ENCODE measurements around the gene ANKRD33B. TPM values are rescaled to one million over a fixed set of nuclear protein-coding genes. Genes with fewer than 3 reads are reported as not detected.

ANKRD33B gene
- total RNA-seq, 1 experiment from 2014 or later = 10.9 TPM

DNA sequence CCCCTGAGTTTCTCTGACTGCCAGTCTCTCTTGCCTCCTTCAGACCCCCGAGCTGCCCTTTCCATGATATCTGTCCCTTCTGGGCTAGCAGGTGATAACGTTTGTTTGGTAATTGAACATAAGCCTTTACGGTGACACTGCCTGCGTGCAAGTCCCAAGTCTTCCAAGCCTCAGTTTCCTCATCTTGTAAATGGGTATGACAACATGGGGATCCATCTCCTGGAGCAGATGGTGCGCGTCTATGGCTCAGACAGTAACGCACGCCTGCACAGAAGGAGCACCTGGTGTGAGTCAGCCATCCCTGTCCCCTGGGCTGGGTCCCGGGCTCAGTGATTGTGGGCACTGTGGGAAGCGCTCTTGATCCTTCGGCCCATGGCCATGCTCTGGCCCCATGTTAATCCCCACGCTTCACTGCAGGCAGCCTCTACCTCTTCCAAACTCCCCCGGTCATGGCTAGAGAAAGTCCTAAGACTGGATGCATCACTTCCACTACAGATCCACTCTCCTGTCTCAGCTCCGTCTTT, 111.4 kb downstream of the ANKRD33B start:
- no peaks in the 10 kb centered on the region for H3K79me2 ChIP-seq (ENCODE audit: insufficient read depth, low read length)
- H3K4me2 ChIP-seq (ENCODE audit: low read length) = no peak overlapping the region
- no peak overlapping the region for H2AFZ ChIP-seq (ENCODE audit: low read depth, low read length, poor library complexity, severe bottlenecking)
- H3K9ac ChIP-seq (ENCODE audit: low read length) = no peak overlapping the region
- H3K27ac ChIP-seq (ENCODE audit: low read depth, low read length) = no peak overlapping the region
- H3K36me3 ChIP-seq (ENCODE audit: control insufficient read depth in 1 of 2, insufficient read depth in 2 of 2, low read length in 2 of 2) = peaks cover 0 to 3% of the 10 kb centered on the region in 2 experiments; a peak in 2 of 4 replicates
- ChIA-PET RAD21 (ENCODE audit: low non-redundant PET in 1 of 2, low total read pairs in 2 of 2, uncharacterized antibody in 2 of 2, unreplicated experiment in 2 of 2) (no interaction called here), POLR2A (no interaction called here), CTCF (no interaction called here)
- H3K9me3 ChIP-seq (ENCODE audit: control insufficient read depth in 1 of 2, insufficient read depth in 1 of 2, low read depth in 1 of 2, low read length in 2 of 2) = no peaks in the 10 kb centered on the region
- H3K4me3 ChIP-seq (replicated peaks in 1 of 2; ENCODE audit: low read depth in 1 of 2, low read length in 2 of 2) = no peak overlapping the region
- no peak for DNase-seq (ENCODE audit: low read depth, low spot score)
- no TSS peak for BruUV-seq (replicated peaks)
- ATAC-seq = no peak
- no peaks in the 10 kb centered on the region for H3K9me2 ChIP-seq (ENCODE audit: insufficient read depth)
- TF ChIP-seq EZH2 (IDR thresholded peaks at IDR 0.05) = no peak
- no peaks in the 10 kb centered on the region for H4K20me1 ChIP-seq (ENCODE audit: insufficient read depth)
- H3K27me3 ChIP-seq (ENCODE audit: insufficient read depth, low read length) = no peaks in the 10 kb centered on the region
- intact Hi-C loops (cut with micrococcal nuclease) = no loop called here
- H3K4me1 ChIP-seq (ENCODE audit: control insufficient read depth in 1 of 2, insufficient read depth in 2 of 2, low read length in 2 of 2) = no peaks in the 10 kb centered on the region

DNA sequence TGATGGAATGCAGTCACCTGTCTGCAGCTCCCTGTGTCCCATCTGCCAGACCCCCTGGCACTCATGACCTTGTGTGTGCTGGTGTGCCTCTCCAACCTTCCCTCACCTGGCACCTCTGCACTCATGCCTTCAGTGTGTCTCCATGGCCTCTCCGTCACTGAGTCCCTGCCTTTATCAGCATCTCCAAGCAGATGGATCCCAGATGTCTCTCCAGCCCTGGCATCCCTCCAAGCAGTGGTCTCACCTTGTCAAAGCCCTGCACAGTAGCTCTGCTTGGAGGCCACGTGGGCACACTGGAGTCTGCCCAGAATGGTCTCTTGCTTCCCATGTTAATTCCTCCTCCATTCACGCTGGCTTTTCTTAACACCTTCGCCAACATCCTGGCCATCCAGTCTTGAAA, 112.4 kb downstream of the ANKRD33B start:
- no peak overlapping the region for H3K4me2 ChIP-seq (ENCODE audit: low read length)
- H3K9me3 ChIP-seq (ENCODE audit: control insufficient read depth in 1 of 2, insufficient read depth in 1 of 2, low read depth in 1 of 2, low read length in 2 of 2) = no peaks in the 10 kb centered on the region
- no peaks in the 10 kb centered on the region for H3K79me2 ChIP-seq (ENCODE audit: insufficient read depth, low read length)
- ChIA-PET POLR2A (no interaction called here), CTCF (no interaction called here), RAD21 (ENCODE audit: low non-redundant PET in 1 of 2, low total read pairs in 2 of 2, uncharacterized antibody in 2 of 2, unreplicated experiment in 2 of 2) (no interaction called here)
- H3K27ac ChIP-seq (ENCODE audit: low read depth, low read length) = no peak overlapping the region
- peaks cover 0 to 3% of the 10 kb centered on the region in 2 experiments; a peak in 2 of 4 replicates for H3K36me3 ChIP-seq (ENCODE audit: control insufficient read depth in 1 of 2, insufficient read depth in 2 of 2, low read length in 2 of 2)
- no peaks in the 10 kb centered on the region for H3K9me2 ChIP-seq (ENCODE audit: insufficient read depth)
- H4K20me1 ChIP-seq (ENCODE audit: insufficient read depth) = no peaks in the 10 kb centered on the region
- no peak overlapping the region for H2AFZ ChIP-seq (ENCODE audit: low read depth, low read length, poor library complexity, severe bottlenecking)
- intact Hi-C loops (cut with micrococcal nuclease) = no loop called here
- ATAC-seq (no peak), DNase-seq (ENCODE audit: low read depth, low spot score) (no peak)
- H3K4me1 ChIP-seq (ENCODE audit: control insufficient read depth in 1 of 2, insufficient read depth in 2 of 2, low read length in 2 of 2) = no peaks in the 10 kb centered on the region
- H3K9ac ChIP-seq (ENCODE audit: low read length) = no peak overlapping the region
- TF ChIP-seq ZFX (IDR thresholded peaks at IDR 0.05) = no peak
- no peak for TF ChIP-seq ZNF274 (IDR thresholded peaks at IDR 0.05; ENCODE audit: low read depth, low read length)
- TF ChIP-seq, protein P1, sequence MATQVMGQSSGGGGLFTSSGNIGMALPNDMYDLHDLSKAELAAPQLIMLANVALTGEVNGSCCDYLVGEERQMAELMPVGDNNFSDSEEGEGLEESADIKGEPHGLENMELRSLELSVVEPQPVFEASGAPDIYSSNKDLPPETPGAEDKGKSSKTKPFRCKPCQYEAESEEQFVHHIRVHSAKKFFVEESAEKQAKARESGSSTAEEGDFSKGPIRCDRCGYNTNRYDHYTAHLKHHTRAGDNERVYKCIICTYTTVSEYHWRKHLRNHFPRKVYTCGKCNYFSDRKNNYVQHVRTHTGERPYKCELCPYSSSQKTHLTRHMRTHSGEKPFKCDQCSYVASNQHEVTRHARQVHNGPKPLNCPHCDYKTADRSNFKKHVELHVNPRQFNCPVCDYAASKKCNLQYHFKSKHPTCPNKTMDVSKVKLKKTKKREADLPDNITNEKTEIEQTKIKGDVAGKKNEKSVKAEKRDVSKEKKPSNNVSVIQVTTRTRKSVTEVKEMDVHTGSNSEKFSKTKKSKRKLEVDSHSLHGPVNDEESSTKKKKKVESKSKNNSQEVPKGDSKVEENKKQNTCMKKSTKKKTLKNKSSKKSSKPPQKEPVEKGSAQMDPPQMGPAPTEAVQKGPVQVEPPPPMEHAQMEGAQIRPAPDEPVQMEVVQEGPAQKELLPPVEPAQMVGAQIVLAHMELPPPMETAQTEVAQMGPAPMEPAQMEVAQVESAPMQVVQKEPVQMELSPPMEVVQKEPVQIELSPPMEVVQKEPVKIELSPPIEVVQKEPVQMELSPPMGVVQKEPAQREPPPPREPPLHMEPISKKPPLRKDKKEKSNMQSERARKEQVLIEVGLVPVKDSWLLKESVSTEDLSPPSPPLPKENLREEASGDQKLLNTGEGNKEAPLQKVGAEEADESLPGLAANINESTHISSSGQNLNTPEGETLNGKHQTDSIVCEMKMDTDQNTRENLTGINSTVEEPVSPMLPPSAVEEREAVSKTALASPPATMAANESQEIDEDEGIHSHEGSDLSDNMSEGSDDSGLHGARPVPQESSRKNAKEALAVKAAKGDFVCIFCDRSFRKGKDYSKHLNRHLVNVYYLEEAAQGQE (IDR thresholded peaks at IDR 0.05; ENCODE audit: low read depth) = no peak
- no peak for TF ChIP-seq TCF7L2 (IDR thresholded peaks at IDR 0.05; ENCODE audit: borderline replicate concordance, extremely low read depth, insufficient read depth, insufficient read length)
- TF ChIP-seq, protein P2, sequence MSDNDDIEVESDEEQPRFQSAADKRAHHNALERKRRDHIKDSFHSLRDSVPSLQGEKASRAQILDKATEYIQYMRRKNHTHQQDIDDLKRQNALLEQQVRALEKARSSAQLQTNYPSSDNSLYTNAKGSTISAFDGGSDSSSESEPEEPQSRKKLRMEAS (IDR thresholded peaks at IDR 0.05) = no peak
- TF ChIP-seq CEBPB (IDR thresholded peaks at IDR 0.05; ENCODE audit: low read depth) = no peak
- no peak for TF ChIP-seq FOSL1 (IDR thresholded peaks at IDR 0.05; ENCODE audit: low read depth)
- TF ChIP-seq, protein P3, sequence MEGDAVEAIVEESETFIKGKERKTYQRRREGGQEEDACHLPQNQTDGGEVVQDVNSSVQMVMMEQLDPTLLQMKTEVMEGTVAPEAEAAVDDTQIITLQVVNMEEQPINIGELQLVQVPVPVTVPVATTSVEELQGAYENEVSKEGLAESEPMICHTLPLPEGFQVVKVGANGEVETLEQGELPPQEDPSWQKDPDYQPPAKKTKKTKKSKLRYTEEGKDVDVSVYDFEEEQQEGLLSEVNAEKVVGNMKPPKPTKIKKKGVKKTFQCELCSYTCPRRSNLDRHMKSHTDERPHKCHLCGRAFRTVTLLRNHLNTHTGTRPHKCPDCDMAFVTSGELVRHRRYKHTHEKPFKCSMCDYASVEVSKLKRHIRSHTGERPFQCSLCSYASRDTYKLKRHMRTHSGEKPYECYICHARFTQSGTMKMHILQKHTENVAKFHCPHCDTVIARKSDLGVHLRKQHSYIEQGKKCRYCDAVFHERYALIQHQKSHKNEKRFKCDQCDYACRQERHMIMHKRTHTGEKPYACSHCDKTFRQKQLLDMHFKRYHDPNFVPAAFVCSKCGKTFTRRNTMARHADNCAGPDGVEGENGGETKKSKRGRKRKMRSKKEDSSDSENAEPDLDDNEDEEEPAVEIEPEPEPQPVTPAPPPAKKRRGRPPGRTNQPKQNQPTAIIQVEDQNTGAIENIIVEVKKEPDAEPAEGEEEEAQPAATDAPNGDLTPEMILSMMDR (IDR thresholded peaks at IDR 0.05 in 2 of 3, conservative IDR thresholded peaks at IDR 0.05 in 1 of 3; ENCODE audit: borderline replicate concordance in 1 of 3, insufficient read depth in 1 of 3, low read depth in 2 of 3, low read length in 2 of 3) = no peak
- TF ChIP-seq SP1 (IDR thresholded peaks at IDR 0.05; ENCODE audit: low read depth) = no peak
- TF ChIP-seq EZH2 (IDR thresholded peaks at IDR 0.05) = no peak
- TF ChIP-seq RAD21 (IDR thresholded peaks at IDR 0.05; ENCODE audit: low read depth) = no peak
- no peak for TF ChIP-seq ATF3 (IDR thresholded peaks at IDR 0.05)
- no peak for TF ChIP-seq POLR2A (IDR thresholded peaks at IDR 0.05; ENCODE audit: borderline replicate concordance, extremely low read depth, insufficient read depth, insufficient read length)
- BruUV-seq (replicated peaks) = no TSS peak
- H3K4me3 ChIP-seq (replicated peaks in 1 of 2; ENCODE audit: low read depth in 1 of 2, low read length in 2 of 2) = no peak overlapping the region
- no peaks in the 10 kb centered on the region for H3K27me3 ChIP-seq (ENCODE audit: insufficient read depth, low read length)

Data from HCT116 (cell line).